GM15510 (cell line): ENCODE data around the gene CXCL16.

Experiments used
- POLR2A ChIP-seq: IDR thresholded peaks from 3 replicates; pipeline ENCODE4 v1.6.1; 2011; ENCODE audit warnings: borderline replicate concordance; ENCODE audit not compliant: insufficient read length; ENCODE audit errors: extremely low read depth

Gene CXCL16

DNA sequence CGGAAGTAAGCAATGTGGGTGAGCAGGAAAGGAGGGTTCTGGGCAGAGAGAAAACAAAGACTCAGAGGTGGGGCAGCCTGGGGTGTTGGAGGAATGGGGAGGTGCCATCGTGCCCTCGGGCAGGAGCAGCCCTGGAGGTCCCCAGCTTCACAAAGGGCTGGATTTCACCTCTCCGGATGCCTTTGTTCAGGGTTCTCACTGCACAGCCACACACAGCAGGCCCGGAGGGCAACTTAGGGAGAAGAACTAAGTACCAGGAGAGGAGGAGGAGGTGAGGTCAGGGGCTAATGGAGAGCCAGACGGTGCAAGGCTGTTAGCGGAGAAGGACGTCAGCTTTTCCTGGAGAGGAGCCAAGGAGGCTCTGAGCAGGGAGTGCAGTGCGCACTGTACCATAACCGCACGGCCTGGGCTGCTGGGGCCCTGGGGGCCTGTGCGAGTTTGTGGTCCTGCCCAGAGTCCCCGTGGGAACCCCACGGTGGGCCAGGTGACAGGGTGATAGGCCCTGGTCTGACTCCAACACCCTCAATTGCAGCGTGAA is 20.0 kb downstream of the CXCL16 start:
- TF ChIP-seq POLR2A: no peak

- no peak for TF ChIP-seq POLR2A
These were observed 20.6 kb downstream of the CXCL16 start for GRCh38 chr17:4719146-4719545.

DNA sequence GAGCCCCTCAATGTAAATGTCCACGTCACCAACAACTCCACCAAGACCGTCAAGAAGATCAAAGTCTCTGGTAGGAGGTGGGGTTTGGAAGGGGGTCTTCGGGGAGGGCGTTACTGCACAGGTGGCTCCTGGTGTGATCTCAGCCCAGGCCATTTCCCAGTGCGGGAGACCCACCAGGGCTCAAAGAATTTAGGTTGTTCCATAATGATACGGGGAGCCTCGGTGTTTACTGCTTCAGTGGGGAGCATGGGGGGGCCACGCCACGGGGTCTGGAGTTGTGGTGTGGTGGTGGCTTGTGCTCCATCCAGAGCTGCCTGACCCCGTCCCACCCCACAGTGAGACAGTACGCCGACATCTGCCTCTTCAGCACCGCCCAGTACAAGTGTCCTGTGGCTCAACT is 21.5 kb downstream of the CXCL16 start:
- no peak for TF ChIP-seq POLR2A

- no peak for TF ChIP-seq POLR2A
These were observed 21.9 kb downstream of the CXCL16 start for GRCh38 chr17:4717791-4718190.

- no peak for TF ChIP-seq POLR2A
These were observed 23.6 kb downstream of the CXCL16 start for GRCh38 chr17:4716081-4716480.

DNA sequence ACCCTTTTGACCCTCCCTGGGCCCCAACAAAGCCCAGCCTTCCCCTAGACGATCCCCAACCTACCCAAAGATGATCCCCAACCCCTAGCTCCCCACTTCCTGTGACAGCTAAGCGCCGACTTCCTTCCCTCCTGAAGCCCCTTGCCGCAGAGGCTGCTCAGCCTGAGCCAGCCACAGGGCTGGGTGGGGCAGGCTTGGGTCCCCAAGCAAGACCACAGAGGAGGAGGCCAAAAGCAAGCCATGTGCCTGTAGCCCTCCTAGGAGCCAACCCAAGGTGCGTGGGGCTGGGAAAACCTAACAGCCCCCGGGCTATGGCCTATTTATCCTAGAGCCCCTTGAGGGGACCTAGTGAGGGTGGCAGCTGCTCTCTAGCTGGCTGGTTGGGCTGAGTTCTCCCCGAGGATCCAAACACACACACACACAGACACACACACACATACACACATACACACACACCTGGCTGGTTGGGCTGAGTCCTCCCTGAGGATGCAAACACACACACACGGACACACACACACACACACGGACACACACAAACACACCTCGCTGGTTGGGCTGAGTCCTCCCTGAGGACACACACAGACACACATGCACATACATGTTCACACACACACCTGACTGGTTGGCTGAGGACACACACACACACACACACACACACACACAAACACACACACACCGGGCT is 24.5 kb downstream of the CXCL16 start:
- no peak for TF ChIP-seq POLR2A

- no peak for TF ChIP-seq POLR2A
These were observed 27.2 kb downstream of the CXCL16 start for GRCh38 chr17:4712526-4712925.

- TF ChIP-seq POLR2A: no peak
These were observed 28.0 kb downstream of the CXCL16 start for GRCh38 chr17:4711661-4712181.

- TF ChIP-seq POLR2A: peak; percentile 6
These were observed 28.8 kb downstream of the CXCL16 start for GRCh38 chr17:4710693-4711634.

- TF ChIP-seq POLR2A: peak; percentile 55
These were observed 29.7 kb downstream of the CXCL16 start, which contains the start of gene ARRB2 for GRCh38 chr17:4709794-4710692. Gene ARRB2, plus strand, starts transcription at chr17:4710632. Its CDS starts 90 bp downstream, at chr17:4710722.

GRCh38 chr17:4708436-4708835 is 31.3 kb downstream of the CXCL16 start:
- no peak for TF ChIP-seq POLR2A

DNA sequence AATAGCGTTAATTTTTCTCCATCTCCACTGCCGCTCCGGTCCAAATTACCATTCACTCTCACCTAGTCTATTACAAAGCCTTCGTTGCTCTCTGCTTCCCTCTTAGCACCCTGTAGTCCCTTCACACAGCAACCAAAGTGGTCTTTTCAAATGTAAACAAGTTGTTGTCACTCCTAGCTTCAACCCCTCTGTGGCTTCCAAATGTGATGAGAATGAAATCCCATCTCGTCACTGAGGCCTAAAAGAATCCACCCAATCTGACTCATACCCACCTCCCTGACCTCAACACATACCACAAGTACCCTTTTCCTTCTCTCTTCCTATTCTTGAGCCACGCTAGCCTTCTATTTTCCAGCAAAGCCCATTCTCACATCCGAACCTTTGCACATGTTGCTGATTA is 33.6 kb downstream of the CXCL16 start:
- TF ChIP-seq POLR2A: no peak

- TF ChIP-seq POLR2A: no peak
These were observed 34.7 kb downstream of the CXCL16 start for GRCh38 chr17:4704991-4705390.

DNA sequence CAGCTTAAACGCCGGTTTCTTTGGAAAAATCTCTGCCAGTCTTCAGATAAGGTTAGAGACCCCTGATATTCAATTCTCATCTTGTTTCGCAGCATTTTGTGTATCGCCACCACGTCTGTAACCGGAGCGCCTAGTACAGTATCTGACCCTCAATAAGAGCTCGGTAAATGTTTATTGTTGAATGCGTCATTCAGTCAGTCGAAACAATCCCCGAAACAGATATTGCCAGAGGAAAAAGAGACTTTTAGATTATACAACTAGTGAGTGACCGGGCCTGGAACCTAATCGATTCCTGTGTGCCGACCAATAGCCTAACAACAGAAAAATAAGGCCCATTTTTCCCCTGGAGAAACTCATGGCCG is 36.4 kb downstream of the CXCL16 start:
- TF ChIP-seq POLR2A: no peak
